ENCODE results near the gene MAP3K7.
"Not testable (repeated sequence)": the region's sequence is repeated elsewhere in the genome, so short reads cannot be mapped to it uniquely, and the experiment has no call there.

MAP3K7 gene

DNA sequence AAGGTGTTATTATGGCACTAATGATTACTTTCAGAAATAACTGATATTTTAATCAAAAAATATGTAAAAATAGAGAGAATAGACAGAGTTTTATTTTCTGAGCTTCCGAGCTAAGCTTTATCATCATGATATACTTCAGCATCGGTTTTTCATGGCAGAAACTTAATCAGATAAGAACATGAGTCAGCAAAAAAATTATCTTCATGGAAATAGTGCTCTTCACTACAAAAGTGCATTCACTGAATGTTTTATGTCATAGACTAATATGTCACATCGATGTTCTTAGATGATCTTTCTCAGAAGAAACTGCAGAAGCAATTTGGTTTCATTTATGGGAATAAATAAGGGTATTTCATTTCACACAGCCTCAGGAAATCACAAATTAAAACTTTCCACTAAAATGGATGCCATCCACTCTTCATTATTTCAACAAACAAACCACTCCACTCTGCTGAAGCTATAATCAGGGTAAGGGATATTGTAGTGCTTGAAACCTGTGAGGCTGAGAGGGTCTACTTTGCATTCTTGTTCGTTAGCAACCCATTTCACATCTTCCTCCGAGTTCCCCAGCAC, 10.2 kb upstream of the MAP3K7 start:
- TF ChIP-seq POLR2A (IDR thresholded peaks at IDR 0.05; ENCODE audit: low read depth, low read length), result no peak

DNA sequence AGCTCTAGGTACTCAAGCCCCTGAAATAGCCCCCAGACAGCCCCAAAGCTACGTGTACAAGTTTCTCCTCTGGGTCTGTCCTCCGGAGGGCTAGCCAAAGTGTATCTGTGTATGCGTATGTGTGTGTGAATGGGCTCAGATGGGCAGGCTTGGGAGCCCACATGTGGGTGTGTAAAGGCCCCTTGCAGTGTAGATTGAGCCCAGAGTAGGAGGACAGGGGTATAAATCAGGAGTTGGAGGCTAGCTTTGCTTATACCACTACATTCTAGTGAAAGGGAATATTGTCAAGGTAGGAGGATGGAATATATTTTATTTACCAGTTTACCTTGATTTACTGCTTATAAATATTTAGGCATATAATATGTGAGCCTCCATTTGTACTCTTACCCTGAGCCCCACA, 9.0 kb upstream of the MAP3K7 start:
- TF ChIP-seq POLR2A (IDR thresholded peaks at IDR 0.05; ENCODE audit: low read depth, low read length), result no peak
- FAIRE-seq, result no peak
- DNase-seq (ENCODE audit: insufficient read length, low spot score), result no peak

More for the DNA sequence above, 10.2 kb upstream of the MAP3K7 start:
- DNase-seq (ENCODE audit: insufficient read length, low spot score), result no peak
- FAIRE-seq, result no peak

DNA sequence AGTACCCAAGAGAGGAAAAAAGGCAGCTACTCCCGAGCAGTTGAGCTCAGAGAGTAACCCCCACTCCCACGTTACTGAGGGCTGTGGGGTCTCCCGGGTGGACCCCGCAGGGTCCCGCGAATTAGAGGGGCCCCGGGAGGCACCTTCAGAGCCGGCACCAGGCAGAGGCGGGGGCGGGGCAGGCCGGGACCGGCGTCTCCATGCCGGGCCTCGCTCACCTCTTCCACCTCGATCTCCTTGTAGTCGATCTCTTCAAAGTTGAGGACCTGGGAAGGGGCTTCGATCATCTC, 381 bp downstream of the MAP3K7 start:
- DNase-seq (ENCODE audit: insufficient read length, low spot score) (no peak), FAIRE-seq (no peak)
- TF ChIP-seq POLR2A (IDR thresholded peaks at IDR 0.05; ENCODE audit: low read depth, low read length), result no peak

DNA sequence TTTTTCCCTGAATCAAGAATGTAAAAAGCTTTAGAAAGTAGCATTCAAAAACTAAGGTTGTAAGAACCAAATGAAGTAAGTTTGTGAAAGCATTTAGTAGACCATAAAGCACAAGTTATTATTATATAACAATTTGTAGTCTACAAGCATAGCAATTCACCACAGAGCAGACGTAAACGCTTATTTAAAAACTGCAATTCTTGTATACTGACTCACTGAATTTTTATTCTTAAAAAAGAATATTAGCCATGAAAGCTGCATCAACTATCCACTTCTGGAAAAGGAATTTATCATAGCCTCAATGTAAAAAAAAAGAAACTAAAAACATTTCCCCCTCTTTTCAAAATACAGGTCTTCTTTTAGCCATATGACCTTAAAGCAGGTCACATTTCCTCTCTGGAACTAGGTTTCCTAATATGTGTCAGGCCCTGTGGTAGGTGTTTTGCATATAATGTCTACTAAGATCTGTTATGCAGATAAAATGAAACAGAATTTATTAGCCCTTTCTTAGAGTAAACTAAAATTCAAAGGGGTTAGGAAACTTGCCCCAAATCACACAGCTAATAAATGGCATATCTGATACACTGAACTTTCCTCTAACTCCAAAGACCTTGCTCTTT, 2.1 kb downstream of the MAP3K7 start:
- no peak for DNase-seq (ENCODE audit: insufficient read length, low spot score)
- FAIRE-seq, result no peak
- TF ChIP-seq POLR2A (IDR thresholded peaks at IDR 0.05; ENCODE audit: low read depth, low read length), result no peak

DNA sequence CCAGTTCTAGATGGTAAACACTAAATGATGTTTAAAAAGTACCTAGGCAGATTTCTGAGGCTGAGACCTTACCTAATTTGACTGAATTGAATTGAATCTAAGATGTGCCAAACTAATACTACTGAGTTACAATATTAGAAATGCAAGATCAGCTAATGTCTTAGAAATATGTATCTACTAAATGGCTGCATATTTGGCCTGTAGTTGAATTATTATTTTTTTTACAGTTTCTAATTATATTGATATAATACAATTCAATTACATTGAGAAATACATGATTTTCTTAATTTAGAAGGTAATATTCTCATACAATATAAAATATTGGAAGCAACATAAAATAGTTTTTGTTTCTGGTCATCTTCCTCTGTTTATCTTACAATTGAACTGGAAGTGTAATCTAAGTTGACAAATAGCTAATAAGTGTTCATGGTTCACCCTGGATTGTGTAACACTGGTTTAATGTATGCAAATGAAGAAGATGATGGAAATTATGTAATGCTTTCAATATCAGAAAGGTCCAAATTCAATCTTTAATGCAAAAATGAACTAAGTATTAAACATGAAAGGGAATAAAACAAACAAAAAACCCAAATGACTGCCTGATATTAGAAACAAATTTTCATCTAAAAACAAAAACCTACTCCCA, 2.9 kb downstream of the MAP3K7 start:
- TF ChIP-seq POLR2A (IDR thresholded peaks at IDR 0.05; ENCODE audit: low read depth, low read length), result no peak
- FAIRE-seq (no peak), DNase-seq (ENCODE audit: insufficient read length, low spot score) (no peak)

DNA sequence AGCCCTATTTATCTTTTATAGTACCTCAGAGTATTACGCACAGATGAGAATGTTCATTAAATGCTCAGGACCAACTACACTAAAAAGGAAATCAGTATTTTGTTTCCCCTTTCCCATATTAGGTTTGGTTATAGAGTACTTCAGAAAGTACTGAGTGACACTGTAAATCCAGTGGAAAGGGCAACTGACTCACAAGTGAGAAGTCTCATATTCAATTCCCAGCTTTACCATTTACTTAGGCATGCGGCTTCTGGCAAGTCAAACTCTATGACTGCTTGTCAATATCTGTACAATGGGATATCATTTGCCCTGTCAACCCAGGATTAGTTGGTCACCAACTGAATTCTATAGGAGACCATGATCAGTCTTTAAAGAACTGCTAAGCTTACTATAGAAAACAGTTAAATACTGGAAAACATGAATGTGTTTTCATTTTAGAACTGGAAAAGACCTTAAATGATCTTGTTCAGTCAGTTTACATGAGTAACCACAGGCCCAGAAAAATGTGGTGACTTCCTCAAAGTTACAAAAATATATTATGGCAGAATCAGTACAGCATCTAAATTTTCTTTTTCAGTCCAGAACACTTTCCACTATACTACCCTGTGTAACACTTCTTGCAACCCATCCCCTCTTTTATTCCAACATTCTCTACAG, 3.6 kb downstream of the MAP3K7 start:
- TF ChIP-seq POLR2A (IDR thresholded peaks at IDR 0.05; ENCODE audit: low read depth, low read length), result no peak
- FAIRE-seq (no peak), DNase-seq (ENCODE audit: insufficient read length, low spot score) (no peak)

DNA sequence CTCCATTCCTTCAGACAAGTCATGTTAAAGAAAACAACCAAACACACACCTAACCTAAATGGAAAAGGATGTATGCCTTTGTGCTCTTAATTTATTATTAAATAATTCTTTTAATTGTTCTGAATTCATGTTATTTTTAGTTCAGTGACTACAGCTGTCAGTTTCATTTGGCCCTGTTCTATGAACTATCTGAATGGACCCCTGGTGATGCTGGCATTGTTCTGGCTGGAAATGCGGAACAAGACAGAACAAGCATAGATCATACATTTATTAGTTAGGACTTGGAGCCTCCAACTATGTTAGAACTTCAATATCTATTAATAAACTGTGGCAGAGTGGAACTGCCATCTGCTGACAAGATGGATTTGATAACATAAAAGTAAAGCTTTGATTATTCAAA, 5.7 kb downstream of the MAP3K7 start:
- no peak for DNase-seq (ENCODE audit: insufficient read length, low spot score)
- FAIRE-seq, result no peak
- TF ChIP-seq POLR2A (IDR thresholded peaks at IDR 0.05; ENCODE audit: low read depth, low read length), result no peak

DNA sequence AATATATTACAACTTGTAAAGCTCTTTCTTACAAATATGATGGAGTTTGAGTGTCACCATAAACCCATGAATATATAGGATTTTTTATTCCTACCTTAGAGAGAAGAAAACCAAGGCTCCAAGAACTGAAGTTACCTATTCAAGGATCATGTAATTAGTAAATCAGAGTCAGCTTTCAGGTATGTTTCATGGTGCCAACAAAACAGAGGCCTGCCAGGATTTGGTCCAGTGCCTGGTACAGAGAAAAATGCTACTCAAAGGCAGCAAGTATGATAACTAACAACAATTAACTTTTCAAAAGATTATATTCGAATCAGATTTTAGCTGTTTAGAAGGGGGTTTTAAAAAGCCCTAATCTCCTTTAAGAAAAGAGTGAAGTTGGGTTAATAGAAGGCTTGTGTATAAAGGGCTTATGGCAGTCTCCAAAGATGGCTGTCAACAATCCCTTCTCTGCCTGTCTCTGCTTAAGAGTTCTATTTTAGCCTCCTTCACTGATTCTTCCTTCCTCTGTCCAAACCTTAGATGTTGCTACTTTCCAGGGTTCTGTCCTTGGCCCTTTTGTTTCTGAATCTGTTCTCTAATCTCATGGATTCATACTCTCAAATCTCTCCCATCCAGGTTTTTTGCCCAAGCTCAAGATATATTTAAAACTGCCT, 7.8 kb downstream of the MAP3K7 start:
- no peak for DNase-seq (ENCODE audit: insufficient read length, low spot score)
- TF ChIP-seq POLR2A (IDR thresholded peaks at IDR 0.05; ENCODE audit: low read depth, low read length), result no peak
- no peak for FAIRE-seq

DNA sequence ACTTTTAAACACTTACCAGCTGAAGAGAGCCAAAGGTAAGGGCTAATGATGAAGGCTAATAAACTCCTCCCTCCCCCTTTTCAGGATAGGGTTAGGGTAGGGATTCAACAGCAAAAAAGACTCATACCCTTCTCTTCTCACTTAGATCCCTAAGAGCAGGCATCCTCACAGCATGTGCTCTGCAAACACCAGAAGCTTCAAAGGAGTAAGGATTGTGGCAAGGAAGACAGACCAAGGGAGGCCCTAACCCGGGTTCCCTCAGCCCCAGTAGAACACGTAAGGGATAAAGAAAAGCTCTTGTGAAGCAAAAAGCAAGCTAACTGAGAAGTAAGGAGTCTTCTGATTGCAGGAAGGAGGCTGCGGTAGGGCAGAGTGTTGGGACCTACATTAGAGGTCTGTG, 11.6 kb downstream of the MAP3K7 start:
- TF ChIP-seq POLR2A (IDR thresholded peaks at IDR 0.05; ENCODE audit: low read depth, low read length), result no peak
- DNase-seq (ENCODE audit: insufficient read length, low spot score) (no peak), FAIRE-seq (no peak)

DNA sequence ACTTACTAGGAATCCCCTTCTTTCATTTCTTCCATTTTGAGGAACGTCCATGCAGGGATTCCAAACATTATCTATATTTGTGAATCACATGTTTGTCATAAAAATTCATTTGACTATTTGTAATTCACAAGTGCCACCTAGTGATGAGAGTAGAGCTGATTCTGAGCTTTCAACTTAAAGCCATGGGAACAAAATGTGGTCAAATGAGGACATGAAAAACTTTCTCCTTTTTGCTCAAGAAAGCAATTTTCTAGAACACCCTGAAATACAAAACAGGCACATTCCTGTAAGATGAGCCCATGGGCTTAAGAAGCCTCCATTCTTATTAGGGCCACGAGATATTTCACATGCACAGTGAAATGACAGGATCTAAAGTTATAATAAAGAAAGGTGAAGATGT, 12.3 kb downstream of the MAP3K7 start:
- TF ChIP-seq POLR2A (IDR thresholded peaks at IDR 0.05; ENCODE audit: low read depth, low read length), result no peak
- FAIRE-seq (no peak), DNase-seq (ENCODE audit: insufficient read length, low spot score) (no peak)

DNA sequence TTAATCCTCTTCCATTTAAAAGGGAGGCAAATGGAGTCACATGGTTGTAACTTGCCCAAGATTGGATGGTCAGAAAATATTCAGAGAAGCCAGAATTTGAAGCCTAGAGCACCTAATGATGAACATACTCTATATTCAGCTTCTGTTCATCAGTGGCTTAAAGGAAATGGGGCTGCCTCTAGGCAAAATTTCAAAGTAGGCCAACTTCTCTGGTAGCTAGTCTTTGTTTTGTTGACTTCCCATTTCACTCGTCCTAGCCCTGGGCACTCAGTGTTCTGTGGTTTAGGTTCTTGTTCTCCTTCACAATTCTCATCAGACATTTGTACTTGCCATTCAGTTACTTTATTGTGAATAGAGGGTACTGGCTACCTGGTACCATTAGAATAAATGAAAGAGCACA, 13.2 kb downstream of the MAP3K7 start:
- FAIRE-seq, result no peak
- no peak for DNase-seq (ENCODE audit: insufficient read length, low spot score)
- no peak for TF ChIP-seq POLR2A (IDR thresholded peaks at IDR 0.05; ENCODE audit: low read depth, low read length)

DNA sequence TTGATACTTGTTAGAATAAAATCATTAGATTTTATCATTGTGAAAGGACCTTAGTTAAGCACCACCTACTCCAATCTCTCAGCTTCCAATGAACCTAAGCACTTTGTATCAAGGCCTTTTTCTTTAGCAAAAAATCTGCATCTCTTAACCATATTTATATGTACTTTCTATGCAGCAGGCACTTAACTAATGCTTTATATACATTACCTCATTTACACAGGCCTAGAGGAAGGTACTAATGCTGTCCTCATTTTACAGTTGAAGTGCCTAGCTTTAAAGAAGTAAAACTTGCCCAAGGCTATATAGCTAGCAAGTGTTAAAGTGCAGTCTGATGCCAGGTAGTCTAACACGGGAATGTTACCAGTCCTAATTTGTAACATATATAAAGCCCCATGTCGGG, 14.0 kb downstream of the MAP3K7 start:
- no peak for TF ChIP-seq POLR2A (IDR thresholded peaks at IDR 0.05; ENCODE audit: low read depth, low read length)
- DNase-seq (ENCODE audit: insufficient read length, low spot score) (no peak), FAIRE-seq (no peak)

DNA sequence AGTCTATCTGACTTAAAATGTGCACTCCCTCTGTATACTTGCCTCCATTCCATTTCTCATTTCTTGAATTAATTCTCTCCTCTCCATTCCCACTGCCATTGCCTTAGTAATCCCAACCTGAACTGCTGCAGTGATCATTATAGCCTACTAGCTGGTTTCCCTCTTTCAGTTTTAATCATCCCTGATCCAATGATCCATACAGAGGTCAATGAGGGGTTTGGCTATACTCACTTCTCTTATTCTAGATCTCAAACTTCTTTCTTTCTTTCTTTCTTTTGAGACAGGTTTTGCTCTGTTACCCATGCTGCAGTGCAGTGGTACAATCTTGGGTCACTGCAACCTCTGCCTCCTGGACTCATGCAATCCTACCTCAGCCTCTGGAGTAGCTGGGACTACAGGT, 17.6 kb downstream of the MAP3K7 start:
- no peak for TF ChIP-seq POLR2A (IDR thresholded peaks at IDR 0.05; ENCODE audit: low read depth, low read length)
- FAIRE-seq (no peak), DNase-seq (ENCODE audit: insufficient read length, low spot score) (no peak)

DNA sequence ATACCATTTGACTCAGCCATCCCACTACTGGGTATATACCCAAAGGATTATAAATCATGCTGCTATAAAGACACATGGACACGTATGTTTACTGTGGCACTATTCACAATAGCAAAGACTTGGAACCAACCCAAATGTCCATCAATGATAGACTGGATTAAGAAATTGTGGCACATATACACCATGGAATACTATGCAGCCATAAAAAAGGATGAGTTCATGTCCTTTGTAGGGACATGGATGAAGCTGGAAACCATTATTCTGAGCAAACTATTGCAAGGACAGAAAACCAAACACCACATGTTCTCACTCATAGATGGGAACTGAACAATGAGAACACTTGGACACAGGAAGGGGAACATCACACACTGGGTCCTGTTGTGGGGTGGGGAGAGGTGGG, 19.2 kb downstream of the MAP3K7 start:
- FAIRE-seq; DNase-seq (ENCODE audit: insufficient read length, low spot score): not testable (repeated sequence)

DNA sequence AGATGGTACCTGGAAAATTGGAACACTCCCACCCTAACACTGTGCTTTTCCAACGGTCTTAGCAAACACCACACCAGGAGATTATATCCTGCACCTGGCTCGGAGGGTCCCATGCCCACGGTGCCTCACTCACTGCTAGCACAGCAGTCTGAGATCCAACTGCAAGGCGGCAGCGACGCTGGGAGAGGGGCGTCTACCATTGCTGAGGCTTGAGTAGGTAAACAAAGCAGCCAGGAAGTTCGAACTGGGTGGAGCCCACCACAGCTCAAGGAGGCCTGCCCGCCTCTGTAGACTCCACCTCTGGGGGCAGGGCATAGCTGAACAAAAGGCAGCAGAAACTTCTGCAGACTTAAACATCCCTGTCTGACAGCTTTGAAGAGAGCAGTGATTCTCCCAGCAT, 24.5 kb downstream of the MAP3K7 start:
- FAIRE-seq; DNase-seq (ENCODE audit: insufficient read length, low spot score): not testable (repeated sequence)

All from H54 (cell line).